Loucy (cell line): ENCODE data around the gene UBALD1.

ENCODE experiments used
- H2AFZ ChIP-seq: fragments of 200-600 bp; sonication (generic); 2 replicates; pipeline ENCODE4 v1.6.0; 2016; ENCODE audit warnings: antibody characterized with exemption, mild to moderate bottlenecking, low read length, moderate library complexity
- H3F3A ChIP-seq: fragments of 200-600 bp; 2 replicates; pipeline ENCODE4 v1.6.0; 2016; ENCODE audit warnings: antibody characterized with exemption, low read depth, mild to moderate bottlenecking
- H3K27me3 ChIP-seq: fragments of 200-600 bp; sonication (generic); 2 replicates; pipeline ENCODE4 v1.6.1; 2014; ENCODE audit warnings: low read length, mild to moderate bottlenecking; ENCODE audit not compliant: insufficient read depth, poor library complexity, severe bottlenecking
- H3K36me3 ChIP-seq: fragments of 200-600 bp; sonication (generic); 2 replicates; pipeline ENCODE4 v1.6.1; 2016; ENCODE audit warnings: low read length; ENCODE audit not compliant: insufficient read depth
- H3K4me1 ChIP-seq: fragments of 200-600 bp; sonication (generic); 2 replicates; pipeline ENCODE4 v1.5.1; 2014; ENCODE audit warnings: low read length, mild to moderate bottlenecking; ENCODE audit not compliant: insufficient read depth, poor library complexity, severe bottlenecking
- H3K4me2 ChIP-seq: fragments of 200-600 bp; sonication (generic); 2 replicates; pipeline ENCODE4 v1.6.0; 2014; ENCODE audit warnings: antibody characterized with exemption, low read length, low read depth, mild to moderate bottlenecking; ENCODE audit not compliant: poor library complexity, severe bottlenecking
- H3K4me3 ChIP-seq: fragments of 200-600 bp; sonication (generic); 2 replicates; pipeline ENCODE4 v1.5.1; 2014; ENCODE audit warnings: low read length, mild to moderate bottlenecking, mixed read lengths; ENCODE audit not compliant: poor library complexity, severe bottlenecking
- H3K79me2 ChIP-seq: fragments of 200-600 bp; sonication (generic); 2 replicates; pipeline ENCODE4 v1.6.1; 2014; ENCODE audit warnings: low read length; ENCODE audit not compliant: insufficient read depth
- H3K9ac ChIP-seq: fragments of 200-600 bp; sonication (generic); 2 replicates; pipeline ENCODE4 v1.6.0; 2014; ENCODE audit warnings: mild to moderate bottlenecking, low read depth, low read length, moderate library complexity; ENCODE audit not compliant: poor library complexity, severe bottlenecking
- H3K9me2 ChIP-seq: fragments of 200-600 bp; sonication (generic); replicated peaks from 2 replicates; pipeline ENCODE4 v1.6.1; 2016; ENCODE audit warnings: low read depth, low read length, mixed read lengths
- H3K9me3 ChIP-seq: fragments of 200-600 bp; sonication (generic); 2 replicates; pipeline ENCODE4 v1.6.1; 2014; ENCODE audit warnings: mild to moderate bottlenecking, antibody characterized with exemption, low read length, low read depth; ENCODE audit not compliant: insufficient read depth
- H4K20me1 ChIP-seq: fragments of 200-600 bp; sonication (generic); 2 replicates; pipeline ENCODE4 v1.6.0; 2014; ENCODE audit warnings: antibody characterized with exemption, low read length, mild to moderate bottlenecking; ENCODE audit not compliant: insufficient read depth, poor library complexity, severe bottlenecking
- EZH2phosphoT487 ChIP-seq: fragments of 200-600 bp; IDR thresholded peaks from 2 replicates; pipeline ENCODE4 v1.6.1; 2018; ENCODE audit warnings: antibody characterized with exemption, mild to moderate bottlenecking, moderate library complexity, borderline replicate concordance
- TF ChIP-seq, protein P1 (sequence below): fragments of 200-600 bp; sonication (generic); conservative IDR thresholded peaks from 2 replicates; pipeline ENCODE4 v1.5.1; 2014; ENCODE audit warnings: mild to moderate bottlenecking, antibody characterized with exemption, low read length

The UBALD1 gene

DNA sequence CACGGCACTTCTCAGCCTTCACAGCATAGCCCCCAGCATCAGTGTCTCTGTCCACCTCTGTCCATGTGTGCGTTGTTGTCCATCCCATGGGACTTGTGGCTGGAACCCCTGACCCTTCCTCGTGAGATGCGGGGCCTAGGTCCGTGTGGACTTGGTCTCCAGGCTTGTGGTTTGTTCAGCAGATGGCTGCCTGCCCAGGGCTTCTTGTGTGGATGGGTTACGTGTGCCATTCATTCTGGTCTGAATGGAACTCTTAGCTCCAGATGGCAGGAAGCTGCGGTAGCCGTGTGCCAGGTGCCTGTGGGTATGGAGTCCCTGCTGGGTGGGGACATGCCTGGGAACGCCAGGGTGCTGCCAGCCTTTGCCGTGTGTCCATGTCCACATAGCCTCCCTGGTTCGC is 47.0 kb upstream of the UBALD1 start:
- peaks cover 18% of the 10 kb centered on the region for H3K4me1 ChIP-seq

DNA sequence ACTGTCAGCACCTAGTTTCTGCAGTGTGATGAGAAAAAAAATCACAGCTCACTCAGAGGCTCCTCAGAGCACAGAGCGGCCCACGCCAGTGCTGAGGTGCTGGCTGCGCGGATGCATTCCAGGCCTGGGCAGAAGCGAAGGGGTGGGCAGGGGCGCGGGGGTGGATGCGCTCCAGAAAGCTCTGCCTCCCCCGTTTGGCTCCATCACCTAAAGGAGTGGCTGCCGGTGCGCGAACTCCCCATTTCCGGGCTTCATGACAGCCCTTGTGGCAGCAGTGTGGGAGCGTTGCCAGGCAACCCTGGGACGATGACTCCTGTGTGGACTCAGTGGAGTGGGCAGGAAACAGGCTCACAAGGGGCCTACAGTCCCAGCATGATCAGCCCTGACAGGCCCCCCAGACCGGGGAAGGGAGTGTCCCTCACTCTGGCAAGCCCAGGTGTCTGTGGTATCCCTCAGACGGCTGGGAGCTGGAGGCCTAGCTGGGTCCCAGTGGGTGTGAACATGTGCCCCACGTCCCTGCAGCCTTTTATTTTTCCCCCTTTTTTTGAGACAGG is 45.8 kb upstream of the UBALD1 start:
- no peak overlapping the region for H3K4me2 ChIP-seq

More for the DNA sequence above, 47.0 kb upstream of the UBALD1 start:
- H3F3A ChIP-seq = no peaks in the 10 kb centered on the region
- H3K79me2 ChIP-seq = no peaks in the 10 kb centered on the region
- no peaks in the 10 kb centered on the region for H4K20me1 ChIP-seq
- no peak overlapping the region for H3K4me2 ChIP-seq
- no peaks in the 10 kb centered on the region for H3K27me3 ChIP-seq
- H3K4me3 ChIP-seq = no peak overlapping the region
- peaks cover 10% of the 10 kb centered on the region; the same call in 1 of the 2 replicates for H3K36me3 ChIP-seq
- no peak overlapping the region for H3K9ac ChIP-seq
- no peak overlapping the region for H2AFZ ChIP-seq
- no peaks in the 10 kb centered on the region for H3K9me3 ChIP-seq
- TF ChIP-seq EZH2phosphoT487 = no peak
- TF ChIP-seq, protein P1, sequence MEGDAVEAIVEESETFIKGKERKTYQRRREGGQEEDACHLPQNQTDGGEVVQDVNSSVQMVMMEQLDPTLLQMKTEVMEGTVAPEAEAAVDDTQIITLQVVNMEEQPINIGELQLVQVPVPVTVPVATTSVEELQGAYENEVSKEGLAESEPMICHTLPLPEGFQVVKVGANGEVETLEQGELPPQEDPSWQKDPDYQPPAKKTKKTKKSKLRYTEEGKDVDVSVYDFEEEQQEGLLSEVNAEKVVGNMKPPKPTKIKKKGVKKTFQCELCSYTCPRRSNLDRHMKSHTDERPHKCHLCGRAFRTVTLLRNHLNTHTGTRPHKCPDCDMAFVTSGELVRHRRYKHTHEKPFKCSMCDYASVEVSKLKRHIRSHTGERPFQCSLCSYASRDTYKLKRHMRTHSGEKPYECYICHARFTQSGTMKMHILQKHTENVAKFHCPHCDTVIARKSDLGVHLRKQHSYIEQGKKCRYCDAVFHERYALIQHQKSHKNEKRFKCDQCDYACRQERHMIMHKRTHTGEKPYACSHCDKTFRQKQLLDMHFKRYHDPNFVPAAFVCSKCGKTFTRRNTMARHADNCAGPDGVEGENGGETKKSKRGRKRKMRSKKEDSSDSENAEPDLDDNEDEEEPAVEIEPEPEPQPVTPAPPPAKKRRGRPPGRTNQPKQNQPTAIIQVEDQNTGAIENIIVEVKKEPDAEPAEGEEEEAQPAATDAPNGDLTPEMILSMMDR = no peak
- no peaks in the 10 kb centered on the region for H3K9me2 ChIP-seq

DNA sequence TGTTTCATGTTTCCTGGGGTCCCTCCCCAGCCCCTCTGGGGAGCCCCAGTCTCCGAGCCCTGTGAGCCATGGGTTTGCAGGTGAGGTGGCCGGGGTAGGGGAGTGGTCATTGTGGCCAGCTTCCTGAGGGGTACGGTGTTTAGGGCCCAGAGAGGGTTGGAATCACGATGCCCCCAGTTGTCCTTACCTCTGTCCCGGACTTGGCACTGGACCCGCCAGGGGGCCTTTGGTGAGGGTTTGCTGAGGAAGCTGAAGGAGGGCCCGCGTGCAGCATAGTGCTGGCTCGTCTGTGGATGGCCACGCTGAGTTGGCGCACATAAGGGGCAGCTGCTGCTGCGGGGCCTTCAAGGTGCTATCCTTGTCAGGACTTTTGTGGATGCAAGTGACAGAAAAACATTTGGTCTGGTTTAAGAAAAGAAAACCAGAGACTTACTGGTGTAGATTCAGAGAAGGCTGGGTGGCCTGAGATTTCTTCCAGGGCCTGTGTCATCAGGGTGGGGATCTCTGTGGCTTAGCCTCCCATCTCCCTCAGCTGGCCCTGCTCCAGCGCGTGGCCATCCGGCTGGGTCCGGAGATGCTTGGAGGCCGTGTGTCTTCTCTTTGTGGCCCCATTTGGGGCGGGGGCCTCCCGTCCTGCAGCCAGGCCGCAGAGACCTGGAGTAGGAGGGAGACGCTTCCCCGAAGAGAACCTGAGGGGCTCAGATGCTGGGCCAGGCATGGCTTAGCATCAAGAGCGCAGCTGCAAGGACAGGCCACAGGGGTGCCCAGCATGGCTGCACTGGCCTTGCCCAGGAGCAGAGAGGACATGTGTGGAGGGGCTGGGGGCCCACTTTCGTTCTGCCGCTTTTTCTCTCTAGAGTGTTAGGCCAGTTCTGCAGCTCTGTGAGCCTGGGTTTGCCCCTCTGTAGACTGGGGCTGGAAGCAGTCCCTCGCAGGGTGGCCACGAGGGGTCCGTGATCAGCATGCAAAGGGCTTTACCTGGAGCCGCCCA is 45.0 kb upstream of the UBALD1 start:
- Histone ChIP-seq H3K27me3 (no peaks in the 10 kb centered on the region), H4K20me1 (no peaks in the 10 kb centered on the region), H2AFZ (no peak overlapping the region), H3K4me2 (no peak overlapping the region), H3K4me1 (peaks cover 13% of the 10 kb centered on the region), H3K9me3 (no peaks in the 10 kb centered on the region), H3K9me2 (no peaks in the 10 kb centered on the region), H3K36me3 (peaks cover 11% of the 10 kb centered on the region; the same call in 1 of the 2 replicates), H3K79me2 (no peaks in the 10 kb centered on the region), H3K4me3 (no peak overlapping the region), H3K9ac (no peak overlapping the region), H3F3A (no peaks in the 10 kb centered on the region)
- TF ChIP-seq, protein P1 = no peak
- TF ChIP-seq EZH2phosphoT487 = no peak

More for the DNA sequence above, 45.8 kb upstream of the UBALD1 start:
- Histone ChIP-seq H3K4me1 (peaks cover 18% of the 10 kb centered on the region), H3K79me2 (no peaks in the 10 kb centered on the region), H3K4me3 (no peak overlapping the region), H3K9me3 (no peaks in the 10 kb centered on the region), H3K9me2 (no peaks in the 10 kb centered on the region), H3K27me3 (no peaks in the 10 kb centered on the region), H3F3A (no peaks in the 10 kb centered on the region), H3K36me3 (peaks cover 9% of the 10 kb centered on the region; the same call in 1 of the 2 replicates), H3K9ac (no peak overlapping the region), H2AFZ (no peak overlapping the region), H4K20me1 (no peaks in the 10 kb centered on the region)
- TF ChIP-seq, protein P1 = no peak
